ENCODE data around the gene ARID4B.
"Not testable (repeated sequence)": the region's sequence is repeated elsewhere in the genome, so short reads cannot be mapped to it uniquely, and the experiment has no call there.

ARID4B gene, protein sequence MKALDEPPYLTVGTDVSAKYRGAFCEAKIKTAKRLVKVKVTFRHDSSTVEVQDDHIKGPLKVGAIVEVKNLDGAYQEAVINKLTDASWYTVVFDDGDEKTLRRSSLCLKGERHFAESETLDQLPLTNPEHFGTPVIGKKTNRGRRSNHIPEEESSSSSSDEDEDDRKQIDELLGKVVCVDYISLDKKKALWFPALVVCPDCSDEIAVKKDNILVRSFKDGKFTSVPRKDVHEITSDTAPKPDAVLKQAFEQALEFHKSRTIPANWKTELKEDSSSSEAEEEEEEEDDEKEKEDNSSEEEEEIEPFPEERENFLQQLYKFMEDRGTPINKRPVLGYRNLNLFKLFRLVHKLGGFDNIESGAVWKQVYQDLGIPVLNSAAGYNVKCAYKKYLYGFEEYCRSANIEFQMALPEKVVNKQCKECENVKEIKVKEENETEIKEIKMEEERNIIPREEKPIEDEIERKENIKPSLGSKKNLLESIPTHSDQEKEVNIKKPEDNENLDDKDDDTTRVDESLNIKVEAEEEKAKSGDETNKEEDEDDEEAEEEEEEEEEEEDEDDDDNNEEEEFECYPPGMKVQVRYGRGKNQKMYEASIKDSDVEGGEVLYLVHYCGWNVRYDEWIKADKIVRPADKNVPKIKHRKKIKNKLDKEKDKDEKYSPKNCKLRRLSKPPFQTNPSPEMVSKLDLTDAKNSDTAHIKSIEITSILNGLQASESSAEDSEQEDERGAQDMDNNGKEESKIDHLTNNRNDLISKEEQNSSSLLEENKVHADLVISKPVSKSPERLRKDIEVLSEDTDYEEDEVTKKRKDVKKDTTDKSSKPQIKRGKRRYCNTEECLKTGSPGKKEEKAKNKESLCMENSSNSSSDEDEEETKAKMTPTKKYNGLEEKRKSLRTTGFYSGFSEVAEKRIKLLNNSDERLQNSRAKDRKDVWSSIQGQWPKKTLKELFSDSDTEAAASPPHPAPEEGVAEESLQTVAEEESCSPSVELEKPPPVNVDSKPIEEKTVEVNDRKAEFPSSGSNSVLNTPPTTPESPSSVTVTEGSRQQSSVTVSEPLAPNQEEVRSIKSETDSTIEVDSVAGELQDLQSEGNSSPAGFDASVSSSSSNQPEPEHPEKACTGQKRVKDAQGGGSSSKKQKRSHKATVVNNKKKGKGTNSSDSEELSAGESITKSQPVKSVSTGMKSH (N-terminal part only)

DNA sequence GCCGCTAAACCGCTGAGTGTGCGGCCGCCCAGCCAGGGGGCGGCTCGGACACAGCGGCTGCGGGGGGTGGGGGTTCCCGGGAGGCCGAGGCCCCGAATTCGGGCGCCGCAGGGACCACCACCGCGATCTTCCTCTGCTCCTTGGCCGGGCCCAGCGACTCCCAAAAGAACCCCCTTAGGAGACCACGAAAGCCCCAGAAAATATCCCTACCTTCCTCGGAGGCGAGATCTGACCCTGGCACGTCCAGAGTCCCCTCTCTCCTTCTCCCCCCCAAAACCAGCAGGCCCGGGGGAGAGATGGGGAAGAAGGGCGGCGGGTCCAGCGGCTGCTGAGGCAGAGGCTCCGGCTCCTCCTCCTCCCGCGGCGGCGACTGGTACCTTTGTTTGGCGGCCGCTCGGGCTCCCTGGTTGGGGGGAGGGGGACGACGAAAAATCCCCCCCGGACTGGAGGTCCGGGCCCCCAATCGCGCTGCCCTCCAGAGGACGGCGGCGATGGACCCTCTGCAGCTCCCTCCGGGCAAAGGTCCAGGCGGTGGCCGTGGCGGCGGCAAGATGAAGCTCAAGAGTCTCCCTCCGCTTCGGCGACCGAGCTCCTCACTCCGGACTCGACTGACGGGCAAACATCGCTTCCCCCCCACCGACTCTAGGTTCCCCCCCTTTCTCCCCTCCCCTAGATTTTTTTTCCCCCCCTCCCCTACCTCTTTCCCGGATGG, at the start of gene ARID4B:
ARID4B (minus strand) TSS at position 621 of the 712 bp plus-strand sequence. CDS start 1,260 bp downstream, outside the sequence.
- no peak for DNase-seq

GRCh38 chr1:235375919-235376605, 48.1 kb upstream of the ARID4B start:
- no peak for DNase-seq

GRCh38 chr1:235369802-235370201, 41.8 kb upstream of the ARID4B start:
- DNase-seq, result no peak

DNA sequence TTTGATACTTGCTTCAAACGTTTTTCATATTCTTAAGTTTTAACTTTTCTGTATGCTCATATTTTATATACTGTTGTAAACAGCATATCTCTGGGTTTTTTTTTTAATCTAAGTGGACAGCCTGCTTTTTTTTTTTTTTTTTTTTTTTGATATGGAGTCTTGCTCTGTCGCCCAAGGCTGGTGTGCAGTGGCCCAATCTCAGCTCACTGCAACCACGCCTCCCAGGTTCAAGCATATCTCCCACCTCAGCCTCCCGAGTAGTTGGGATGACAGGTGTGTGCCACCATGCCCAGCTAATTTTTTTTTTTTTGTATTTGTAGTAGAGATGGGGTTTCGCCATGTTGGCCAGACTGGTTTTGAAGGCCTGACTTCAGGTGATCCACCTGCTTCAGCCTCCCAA, 40.4 kb upstream of the ARID4B start:
- no peak for DNase-seq

DNA sequence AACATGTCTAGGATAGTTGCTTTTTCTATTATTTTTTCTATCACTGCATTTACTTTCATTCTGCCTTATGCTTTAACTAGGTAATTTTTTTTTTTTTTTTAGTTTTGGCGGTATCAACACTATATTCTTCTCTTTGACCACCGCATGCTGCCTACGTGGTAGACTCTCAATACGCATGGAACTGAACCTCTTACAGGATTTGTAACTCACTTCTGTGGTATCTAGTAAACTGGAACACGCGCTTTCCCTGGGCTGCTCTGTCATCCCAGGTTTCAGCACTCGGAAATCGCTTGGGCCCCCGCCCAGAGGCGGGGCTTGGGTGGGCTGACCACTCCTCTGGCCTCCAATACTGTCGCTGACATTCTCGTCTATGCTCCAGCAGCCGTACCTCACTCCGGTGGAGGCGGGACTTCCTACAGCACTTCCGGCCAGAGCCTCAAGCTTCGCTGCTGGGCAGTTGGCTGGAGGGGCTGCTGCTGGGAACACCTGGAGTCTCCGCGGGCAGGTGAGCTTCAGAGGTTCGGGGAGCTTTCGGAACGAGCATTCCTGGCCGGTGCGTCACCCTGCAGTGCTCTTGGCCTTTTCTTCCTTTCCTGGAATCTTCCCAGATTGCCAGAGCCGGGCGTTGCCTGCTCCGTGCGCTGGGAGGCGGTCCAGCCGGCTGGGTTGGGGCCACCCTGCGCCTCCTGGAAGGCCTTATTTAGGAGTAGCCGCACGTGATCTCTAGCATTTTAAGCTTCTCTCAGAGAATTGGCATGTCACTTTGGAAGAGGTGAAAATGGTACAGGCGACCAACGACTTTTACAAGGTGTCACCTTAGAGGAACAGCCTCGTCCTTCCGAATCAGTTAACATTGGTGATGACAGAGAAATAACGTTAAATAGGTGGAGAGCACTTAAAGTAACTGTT, 39.3 kb upstream of the ARID4B start, which contains the start of gene TBCE:
TBCE (plus strand) TSS at position 428 of the 909 bp plus-strand sequence. CDS start 12,623 bp downstream, outside the sequence.
- DNase-seq, result peak; percentile 93 to 96

- DNase-seq, result no peak
These were observed 38.3 kb upstream of the ARID4B start for GRCh38 chr1:235366286-235366685.

GRCh38 chr1:235364189-235364588, 36.2 kb upstream of the ARID4B start:
- DNase-seq, result not testable (repeated sequence)

DNA sequence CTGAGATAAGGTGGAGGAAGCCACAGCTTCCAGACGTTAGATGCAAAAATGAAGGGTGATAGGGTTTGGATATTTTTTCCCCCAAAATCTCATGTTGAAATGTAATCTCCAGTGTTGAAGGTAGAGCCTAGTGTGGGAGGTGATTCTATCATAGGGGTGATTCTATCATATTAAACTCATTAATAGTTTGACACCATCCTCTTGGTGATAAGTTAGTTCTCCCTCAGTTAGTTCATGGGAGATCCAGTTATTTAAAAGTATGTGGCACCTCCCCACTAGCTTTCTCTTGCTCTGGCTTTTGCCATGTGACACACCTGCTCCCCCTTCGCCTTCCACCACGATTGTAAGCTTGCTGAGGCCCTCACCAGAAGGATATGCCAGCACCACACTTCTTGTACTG, 30.9 kb upstream of the ARID4B start:
- no peak for DNase-seq

DNA sequence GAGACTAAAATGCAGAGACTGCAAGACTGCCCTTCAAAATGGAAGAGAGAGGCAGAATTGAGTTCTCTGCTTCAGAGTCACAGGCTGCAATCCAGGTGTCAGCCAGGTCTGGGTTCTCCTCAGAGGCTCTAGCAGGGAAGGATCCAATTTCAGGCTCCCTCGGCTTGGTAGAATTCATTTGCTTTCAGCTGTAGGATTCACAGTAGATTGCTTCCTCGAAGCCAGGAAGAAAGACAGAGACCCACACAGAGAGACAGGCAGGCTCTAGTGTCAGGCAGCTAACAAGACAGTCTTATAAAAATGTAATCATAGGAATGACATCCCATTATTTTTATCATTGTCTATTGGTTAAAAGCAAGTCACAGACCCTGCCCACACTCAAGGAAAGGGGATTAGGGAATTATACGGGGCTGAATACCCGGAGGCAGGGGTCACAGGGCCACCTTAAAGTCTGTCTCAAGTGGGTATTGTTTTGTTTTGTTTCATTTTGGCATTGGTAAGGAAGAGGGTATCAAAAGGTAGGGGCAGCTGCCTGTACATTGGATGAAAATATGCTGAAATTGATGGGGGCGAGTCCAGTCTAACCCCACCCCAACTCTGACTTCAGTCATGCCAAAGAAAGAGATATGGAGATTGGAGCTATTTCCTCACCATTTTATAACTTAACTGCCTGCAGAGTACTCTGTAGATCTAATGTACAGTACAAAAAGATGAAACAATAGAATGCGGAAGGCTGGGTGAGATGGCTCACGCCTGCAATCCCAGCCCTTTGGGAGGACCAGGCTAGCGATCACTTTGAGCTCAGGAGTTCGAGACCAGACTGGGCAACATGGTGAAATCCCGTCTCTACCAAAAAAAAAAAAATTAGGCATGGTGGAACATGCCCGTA, 29.8 kb upstream of the ARID4B start:
- DNase-seq, result no peak

- DNase-seq, result no peak
These were observed 23.9 kb upstream of the ARID4B start for GRCh38 chr1:235351898-235352297.

GRCh38 chr1:235351441-235351840, 23.5 kb upstream of the ARID4B start:
- DNase-seq, result no peak

GRCh38 chr1:235343726-235344125, 15.7 kb upstream of the ARID4B start:
- no peak for DNase-seq

- no peak for DNase-seq
These were observed 14.5 kb upstream of the ARID4B start for GRCh38 chr1:235342471-235342870.

GRCh38 chr1:235342039-235342438, 14.1 kb upstream of the ARID4B start:
- DNase-seq, result no peak

GRCh38 chr1:235341334-235341733, 13.4 kb upstream of the ARID4B start:
- no peak for DNase-seq

- no peak for DNase-seq
These were observed 11.8 kb upstream of the ARID4B start for GRCh38 chr1:235339746-235340145.

DNA sequence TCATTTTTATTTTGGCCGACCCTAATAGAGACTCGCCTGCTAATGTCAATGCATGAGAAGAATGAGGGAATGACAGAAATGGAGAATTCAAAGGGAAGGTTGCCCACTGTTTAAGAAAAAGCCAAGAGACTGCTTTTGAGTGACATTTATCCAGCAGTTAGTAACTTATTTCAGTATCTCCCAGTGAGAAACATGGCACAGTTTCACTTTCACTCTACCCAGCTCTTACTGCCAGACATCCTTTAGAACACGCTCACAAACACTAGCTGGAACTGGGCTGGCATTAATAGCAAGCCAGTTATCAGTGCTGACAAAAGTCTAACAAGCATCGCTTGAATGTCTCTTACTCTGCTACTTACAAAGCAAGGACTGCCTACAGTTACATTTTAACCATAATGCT, 8.9 kb upstream of the ARID4B start:
- no peak for DNase-seq

- no peak for DNase-seq
These were observed 3.4 kb upstream of the ARID4B start for GRCh38 chr1:235331401-235331800.

GRCh38 chr1:235330918-235331285, 2.9 kb upstream of the ARID4B start:
- DNase-seq, result no peak

Measured in NCI-H1930 (cell line).